Measurements from ENCODE around the gene DCTPP1. TPM values are rescaled to one million over a fixed set of nuclear protein-coding genes. Genes with fewer than 3 reads are reported as not detected.

Gene DCTPP1
- total and polyA plus RNA-seq, 2 of the 13 experiments (the other 11 are each of a cell fraction or from before 2014, with no cell fraction given): 54.8 to 74.4 TPM

DNA sequence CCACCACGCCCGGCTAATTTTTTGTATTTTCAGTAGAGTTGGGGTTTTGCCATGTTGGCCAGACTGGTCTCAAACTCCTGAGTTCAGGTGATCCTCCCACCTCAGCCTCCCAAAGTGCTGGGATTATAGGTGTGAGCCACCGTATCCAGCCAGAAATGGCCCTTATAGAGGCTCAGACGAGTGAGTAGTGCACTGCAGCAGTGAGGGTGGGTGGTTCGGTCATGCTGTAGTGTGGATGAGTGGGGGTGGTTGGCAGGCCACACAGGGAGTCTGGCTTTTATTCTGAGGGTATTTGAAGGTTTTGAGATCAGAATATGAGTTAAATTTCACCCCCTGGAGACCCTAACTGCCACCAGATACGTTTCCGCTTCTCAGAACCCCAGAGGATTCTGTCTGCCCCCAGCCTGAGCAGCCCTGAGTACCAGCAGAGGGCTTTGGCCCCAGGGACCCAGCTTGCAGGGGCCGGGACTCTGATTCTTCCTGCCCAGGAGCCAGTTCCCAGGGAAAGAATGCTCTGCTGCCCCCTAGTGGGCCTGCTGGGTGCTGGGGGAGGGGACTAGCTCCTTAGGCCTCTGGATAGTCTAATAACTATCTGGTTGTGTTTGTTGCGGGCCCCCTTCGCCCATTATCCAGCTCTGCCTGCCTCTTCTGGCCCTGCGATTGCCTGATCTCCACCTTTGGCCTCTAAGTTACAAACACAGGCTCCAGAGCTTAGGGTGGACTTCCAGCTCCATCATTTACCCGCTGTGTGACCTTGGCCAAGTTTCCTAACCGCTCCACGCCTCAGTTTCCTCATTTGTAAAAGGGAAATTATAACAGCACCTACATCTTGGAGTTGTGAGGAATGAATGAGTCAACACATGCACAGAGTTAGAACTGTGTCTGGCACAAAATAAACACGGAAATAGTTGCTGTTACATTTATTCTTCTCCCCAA lies 20.4 kb downstream of the DCTPP1 start (continued):
- TF ChIP-seq PHF21A (CRISPR knock-in tag; IDR thresholded peaks at IDR 0.05) (peak; percentile 77), ETV6 (CRISPR knock-in tag; conservative IDR thresholded peaks at IDR 0.05) (peak; percentile 78; the same call in 1 of the 2 replicates), ZNF350 (CRISPR knock-in tag; IDR thresholded peaks at IDR 0.05; ENCODE audit: borderline replicate concordance, low read depth) (peak; percentile 72; the same call in 1 of the 2 replicates), DR1 (CRISPR knock-in tag; IDR thresholded peaks at IDR 0.05) (0 out of 2 replicates have a peak, but pooled peaks have one; percentile 49), ZNF737 (CRISPR knock-in tag; IDR thresholded peaks at IDR 0.05; ENCODE audit: borderline replicate concordance) (no peak), ZNF230 (CRISPR knock-in tag; IDR thresholded peaks at IDR 0.05) (no peak; the same call in 1 of the 2 replicates), ZNF713 (CRISPR knock-in tag; IDR thresholded peaks at IDR 0.05) (0 out of 2 replicates have a peak, but pooled peaks have one; percentile 25), SIX1 (CRISPR knock-in tag; IDR thresholded peaks at IDR 0.05; ENCODE audit: borderline replicate concordance) (no peak), ZNF569 (CRISPR knock-in tag; IDR thresholded peaks at IDR 0.05; ENCODE audit: borderline replicate concordance) (no peak), EED (CRISPR knock-in tag; IDR thresholded peaks at IDR 0.05) (no peak), ZNF564 (CRISPR knock-in tag; IDR thresholded peaks at IDR 0.05) (no peak), ZNF33A (CRISPR knock-in tag; IDR thresholded peaks at IDR 0.05; ENCODE audit: borderline replicate concordance) (no peak), JUN (CRISPR knock-in tag; IDR thresholded peaks at IDR 0.05) (no peak)
- TF ChIP-seq, protein P1, sequence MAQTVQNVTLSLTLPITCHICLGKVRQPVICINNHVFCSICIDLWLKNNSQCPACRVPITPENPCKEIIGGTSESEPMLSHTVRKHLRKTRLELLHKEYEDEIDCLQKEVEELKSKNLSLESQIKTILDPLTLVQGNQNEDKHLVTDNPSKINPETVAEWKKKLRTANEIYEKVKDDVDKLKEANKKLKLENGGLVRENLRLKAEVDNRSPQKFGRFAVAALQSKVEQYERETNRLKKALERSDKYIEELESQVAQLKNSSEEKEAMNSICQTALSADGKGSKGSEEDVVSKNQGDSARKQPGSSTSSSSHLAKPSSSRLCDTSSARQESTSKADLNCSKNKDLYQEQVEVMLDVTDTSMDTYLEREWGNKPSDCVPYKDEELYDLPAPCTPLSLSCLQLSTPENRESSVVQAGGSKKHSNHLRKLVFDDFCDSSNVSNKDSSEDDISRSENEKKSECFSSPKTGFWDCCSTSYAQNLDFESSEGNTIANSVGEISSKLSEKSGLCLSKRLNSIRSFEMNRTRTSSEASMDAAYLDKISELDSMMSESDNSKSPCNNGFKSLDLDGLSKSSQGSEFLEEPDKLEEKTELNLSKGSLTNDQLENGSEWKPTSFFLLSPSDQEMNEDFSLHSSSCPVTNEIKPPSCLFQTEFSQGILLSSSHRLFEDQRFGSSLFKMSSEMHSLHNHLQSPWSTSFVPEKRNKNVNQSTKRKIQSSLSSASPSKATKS (CRISPR knock-in tag; IDR thresholded peaks at IDR 0.05): no peak
- TF ChIP-seq, protein P2, sequence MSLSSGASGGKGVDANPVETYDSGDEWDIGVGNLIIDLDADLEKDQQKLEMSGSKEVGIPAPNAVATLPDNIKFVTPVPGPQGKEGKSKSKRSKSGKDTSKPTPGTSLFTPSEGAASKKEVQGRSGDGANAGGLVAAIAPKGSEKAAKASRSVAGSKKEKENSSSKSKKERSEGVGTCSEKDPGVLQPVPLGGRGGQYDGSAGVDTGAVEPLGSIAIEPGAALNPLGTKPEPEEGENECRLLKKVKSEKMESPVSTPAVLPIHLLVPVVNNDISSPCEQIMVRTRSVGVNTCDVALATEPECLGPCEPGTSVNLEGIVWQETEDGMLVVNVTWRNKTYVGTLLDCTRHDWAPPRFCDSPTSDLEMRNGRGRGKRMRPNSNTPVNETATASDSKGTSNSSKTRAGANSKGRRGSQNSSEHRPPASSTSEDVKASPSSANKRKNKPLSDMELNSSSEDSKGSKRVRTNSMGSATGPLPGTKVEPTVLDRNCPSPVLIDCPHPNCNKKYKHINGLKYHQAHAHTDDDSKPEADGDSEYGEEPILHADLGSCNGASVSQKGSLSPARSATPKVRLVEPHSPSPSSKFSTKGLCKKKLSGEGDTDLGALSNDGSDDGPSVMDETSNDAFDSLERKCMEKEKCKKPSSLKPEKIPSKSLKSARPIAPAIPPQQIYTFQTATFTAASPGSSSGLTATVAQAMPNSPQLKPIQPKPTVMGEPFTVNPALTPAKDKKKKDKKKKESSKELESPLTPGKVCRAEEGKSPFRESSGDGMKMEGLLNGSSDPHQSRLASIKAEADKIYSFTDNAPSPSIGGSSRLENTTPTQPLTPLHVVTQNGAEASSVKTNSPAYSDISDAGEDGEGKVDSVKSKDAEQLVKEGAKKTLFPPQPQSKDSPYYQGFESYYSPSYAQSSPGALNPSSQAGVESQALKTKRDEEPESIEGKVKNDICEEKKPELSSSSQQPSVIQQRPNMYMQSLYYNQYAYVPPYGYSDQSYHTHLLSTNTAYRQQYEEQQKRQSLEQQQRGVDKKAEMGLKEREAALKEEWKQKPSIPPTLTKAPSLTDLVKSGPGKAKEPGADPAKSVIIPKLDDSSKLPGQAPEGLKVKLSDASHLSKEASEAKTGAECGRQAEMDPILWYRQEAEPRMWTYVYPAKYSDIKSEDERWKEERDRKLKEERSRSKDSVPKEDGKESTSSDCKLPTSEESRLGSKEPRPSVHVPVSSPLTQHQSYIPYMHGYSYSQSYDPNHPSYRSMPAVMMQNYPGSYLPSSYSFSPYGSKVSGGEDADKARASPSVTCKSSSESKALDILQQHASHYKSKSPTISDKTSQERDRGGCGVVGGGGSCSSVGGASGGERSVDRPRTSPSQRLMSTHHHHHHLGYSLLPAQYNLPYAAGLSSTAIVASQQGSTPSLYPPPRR (CRISPR knock-in tag; IDR thresholded peaks at IDR 0.05; ENCODE audit: borderline replicate concordance): no peak
- TF ChIP-seq, protein P3, sequence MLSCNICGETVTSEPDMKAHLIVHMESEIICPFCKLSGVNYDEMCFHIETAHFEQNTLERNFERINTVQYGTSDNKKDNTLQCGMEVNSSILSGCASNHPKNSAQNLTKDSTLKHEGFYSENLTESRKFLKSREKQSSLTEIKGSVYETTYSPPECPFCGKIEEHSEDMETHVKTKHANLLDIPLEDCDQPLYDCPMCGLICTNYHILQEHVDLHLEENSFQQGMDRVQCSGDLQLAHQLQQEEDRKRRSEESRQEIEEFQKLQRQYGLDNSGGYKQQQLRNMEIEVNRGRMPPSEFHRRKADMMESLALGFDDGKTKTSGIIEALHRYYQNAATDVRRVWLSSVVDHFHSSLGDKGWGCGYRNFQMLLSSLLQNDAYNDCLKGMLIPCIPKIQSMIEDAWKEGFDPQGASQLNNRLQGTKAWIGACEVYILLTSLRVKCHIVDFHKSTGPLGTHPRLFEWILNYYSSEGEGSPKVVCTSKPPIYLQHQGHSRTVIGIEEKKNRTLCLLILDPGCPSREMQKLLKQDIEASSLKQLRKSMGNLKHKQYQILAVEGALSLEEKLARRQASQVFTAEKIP (CRISPR knock-in tag; IDR thresholded peaks at IDR 0.05; ENCODE audit: borderline replicate concordance): no peak
- TF ChIP-seq, protein P4, sequence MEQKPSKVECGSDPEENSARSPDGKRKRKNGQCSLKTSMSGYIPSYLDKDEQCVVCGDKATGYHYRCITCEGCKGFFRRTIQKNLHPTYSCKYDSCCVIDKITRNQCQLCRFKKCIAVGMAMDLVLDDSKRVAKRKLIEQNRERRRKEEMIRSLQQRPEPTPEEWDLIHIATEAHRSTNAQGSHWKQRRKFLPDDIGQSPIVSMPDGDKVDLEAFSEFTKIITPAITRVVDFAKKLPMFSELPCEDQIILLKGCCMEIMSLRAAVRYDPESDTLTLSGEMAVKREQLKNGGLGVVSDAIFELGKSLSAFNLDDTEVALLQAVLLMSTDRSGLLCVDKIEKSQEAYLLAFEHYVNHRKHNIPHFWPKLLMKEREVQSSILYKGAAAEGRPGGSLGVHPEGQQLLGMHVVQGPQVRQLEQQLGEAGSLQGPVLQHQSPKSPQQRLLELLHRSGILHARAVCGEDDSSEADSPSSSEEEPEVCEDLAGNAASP (CRISPR knock-in tag; IDR thresholded peaks at IDR 0.05; ENCODE audit: borderline replicate concordance): peak; percentile 41; the same call in 1 of the 2 replicates

All from HepG2 (cell line).